ENCODE data around the gene CCDC88A. TPM values are rescaled to one million over a fixed set of nuclear protein-coding genes. Genes with fewer than 3 reads are reported as not detected.

The CCDC88A gene
- total RNA-seq, 1 donor from 2014 or later, result 86.1 TPM

- no peak for TF ChIP-seq CTCF (IDR thresholded peaks at IDR 0.05)
- intact Hi-C loops (cut with DNase I), result no loop called here
These were observed 19.4 kb upstream of the CCDC88A start for GRCh38 chr2:55439101-55439397.

GRCh38 chr2:55438391-55439100 lies 18.9 kb upstream of the CCDC88A start:
- Histone ChIP-seq H3K27me3 (no peaks in the 10 kb centered on the region), H3K36me3 (no peaks in the 10 kb centered on the region), H3K4me1 (no peaks in the 10 kb centered on the region), H3K27ac (no peak overlapping the region), H3K9me3 (no peaks in the 10 kb centered on the region), H3K4me3 (no peak overlapping the region)
- intact Hi-C loops (cut with DNase I), result no loop called here
- DNase-seq, result no peak
- TF ChIP-seq CTCF (IDR thresholded peaks at IDR 0.05), result no peak
- no peak for ATAC-seq

More at GRCh38 chr2:55439101-55439397, 19.4 kb upstream of the CCDC88A start:
- Histone ChIP-seq H3K9me3 (no peaks in the 10 kb centered on the region), H3K27ac (no peak overlapping the region), H3K36me3 (no peaks in the 10 kb centered on the region), H3K27me3 (no peaks in the 10 kb centered on the region), H3K4me3 (no peak overlapping the region), H3K4me1 (no peaks in the 10 kb centered on the region)
- DNase-seq, result no peak
- ATAC-seq, result no peak

GRCh38 chr2:55437515-55438390 lies 18.1 kb upstream of the CCDC88A start:
- Histone ChIP-seq H3K27ac (no peak overlapping the region), H3K4me3 (no peak overlapping the region), H3K27me3 (no peaks in the 10 kb centered on the region), H3K9me3 (no peaks in the 10 kb centered on the region), H3K36me3 (no peaks in the 10 kb centered on the region), H3K4me1 (no peaks in the 10 kb centered on the region)
- peak; percentile 13 for ATAC-seq
- no peak for DNase-seq
- intact Hi-C loops (cut with DNase I), result no loop called here
- TF ChIP-seq CTCF (IDR thresholded peaks at IDR 0.05), result no peak

GRCh38 chr2:55431982-55432627 lies 12.4 kb upstream of the CCDC88A start:
- peak; percentile 68 for TF ChIP-seq CTCF (IDR thresholded peaks at IDR 0.05)
- H3K9me3 ChIP-seq, result no peaks in the 10 kb centered on the region
- no peak overlapping the region for H3K4me3 ChIP-seq
- ATAC-seq (peak; percentile 79), DNase-seq (no peak)
- no peaks in the 10 kb centered on the region for H3K27me3 ChIP-seq
- intact Hi-C loops (cut with DNase I), result no loop called here
- no peak overlapping the region for H3K27ac ChIP-seq
- H3K4me1 ChIP-seq, result no peaks in the 10 kb centered on the region
- no peaks in the 10 kb centered on the region for H3K36me3 ChIP-seq

- no peak for TF ChIP-seq CTCF (IDR thresholded peaks at IDR 0.05)
- intact Hi-C loops (cut with DNase I), result no loop called here
- no peak for DNase-seq
These were observed 10.7 kb upstream of the CCDC88A start for GRCh38 chr2:55430211-55430975.

More at GRCh38 chr2:55430211-55430975, 10.7 kb upstream of the CCDC88A start:
- H3K27me3 ChIP-seq, result no peaks in the 10 kb centered on the region
- no peaks in the 10 kb centered on the region for H3K36me3 ChIP-seq
- H3K4me3 ChIP-seq, result no peak overlapping the region
- ATAC-seq, result peak; percentile 19
- H3K27ac ChIP-seq, result peak overlapping the region; percentile 52
- H3K4me1 ChIP-seq, result no peaks in the 10 kb centered on the region
- H3K9me3 ChIP-seq, result no peaks in the 10 kb centered on the region
